GM18519 (cell line): ENCODE results near the gene STAT5B.

Experiments
- ATAC-seq: cut with Tn5 transposase; IDR thresholded peaks from one replicate; pipeline ENCODE4 v1.9.1; 2021; ENCODE audit warnings: mild to moderate bottlenecking, moderate library complexity; ENCODE audit not compliant: unreplicated experiment, low FRiP score

The STAT5B gene

DNA sequence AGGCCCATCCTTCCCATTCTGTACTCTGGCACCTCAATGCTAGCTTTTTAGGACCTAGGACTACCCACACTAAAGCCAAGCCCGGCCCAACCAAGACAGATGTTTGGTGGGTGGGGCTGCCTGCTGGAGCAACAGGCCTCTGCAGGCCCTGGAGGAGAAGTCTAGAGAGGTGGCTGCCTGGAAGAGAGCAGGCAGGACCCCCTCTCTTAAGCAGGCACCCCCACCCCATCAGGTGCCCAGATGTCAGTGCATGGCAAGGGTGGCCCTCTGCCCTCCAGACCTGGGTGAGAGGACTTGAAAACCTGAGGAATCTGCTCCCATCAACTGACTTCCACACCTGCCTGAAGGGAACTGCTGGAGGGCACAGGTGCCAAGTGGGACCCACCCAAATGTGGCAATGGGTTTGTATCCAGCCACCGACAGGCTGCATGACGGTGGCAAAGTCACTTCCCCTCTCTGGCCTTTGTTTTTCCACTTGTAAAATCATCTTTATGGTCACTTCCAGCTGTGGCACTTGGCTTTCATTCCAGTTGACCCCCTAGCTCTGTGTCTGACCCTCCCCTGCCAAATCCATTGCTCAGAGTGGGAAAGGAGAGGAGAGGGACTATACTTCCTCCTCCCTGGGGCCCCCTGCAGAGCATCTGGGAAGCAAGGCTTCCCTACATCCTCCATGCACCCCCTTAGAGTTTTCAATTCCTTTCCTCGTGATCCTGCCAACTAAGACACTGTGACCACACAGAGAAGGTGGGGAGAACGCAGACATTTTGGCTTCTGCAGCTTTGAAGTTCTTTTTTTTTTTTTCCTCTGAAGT is 10.4 kb upstream of the STAT5B start:
- ATAC-seq = no peak

DNA sequence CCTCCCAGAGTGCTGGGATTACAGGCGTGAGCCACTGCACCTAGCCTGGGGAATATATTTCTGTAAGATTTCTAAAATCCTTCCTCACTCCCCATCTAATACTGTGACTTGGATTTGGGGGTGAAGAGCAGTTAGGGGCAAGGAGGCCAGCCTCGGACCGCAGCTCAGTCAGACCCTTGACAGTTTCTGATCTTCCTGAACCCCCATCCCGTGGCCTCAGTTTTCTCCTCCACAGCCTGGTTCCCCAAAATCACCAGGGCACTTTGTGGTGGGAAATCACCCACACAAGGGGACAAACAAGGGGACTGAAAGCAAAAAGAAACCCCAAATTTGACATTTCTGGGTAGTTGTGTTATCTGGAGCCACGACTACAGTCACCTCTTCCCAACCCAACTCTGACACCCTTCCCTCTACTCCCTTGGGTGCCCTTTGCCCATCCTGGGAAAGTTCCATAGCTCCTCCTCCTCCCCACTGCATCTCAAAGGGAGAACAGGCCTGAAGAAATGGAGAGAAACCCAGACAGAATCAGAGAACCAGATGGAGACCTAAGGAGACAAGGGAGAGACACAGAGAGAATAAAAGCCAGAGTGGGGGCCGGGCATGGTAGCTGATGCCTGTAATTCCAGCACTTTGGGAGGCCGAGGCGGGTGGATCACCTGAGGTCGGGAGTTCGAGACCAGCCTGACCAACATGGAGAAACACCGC is 9.3 kb upstream of the STAT5B start:
- ATAC-seq = no peak

DNA sequence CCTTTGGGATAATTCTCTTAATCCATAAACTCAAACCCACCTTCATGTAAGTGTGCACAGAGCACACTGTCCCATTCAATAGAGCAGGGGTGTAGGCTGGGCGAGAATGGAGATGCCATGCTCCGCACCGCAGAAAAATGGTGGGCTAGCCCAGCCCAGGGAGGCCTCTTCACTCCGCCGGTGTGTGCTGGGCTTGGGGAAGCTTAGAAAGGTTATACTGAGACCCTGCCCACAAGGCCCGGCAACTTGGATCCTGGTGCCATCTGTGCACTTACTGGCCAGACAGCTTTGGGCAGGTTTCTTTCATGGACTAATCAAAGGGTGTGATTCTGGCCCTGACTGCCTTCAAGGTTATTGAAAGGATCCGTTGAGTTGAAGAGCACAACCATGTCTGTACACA is 8.4 kb upstream of the STAT5B start:
- ATAC-seq = no peak

DNA sequence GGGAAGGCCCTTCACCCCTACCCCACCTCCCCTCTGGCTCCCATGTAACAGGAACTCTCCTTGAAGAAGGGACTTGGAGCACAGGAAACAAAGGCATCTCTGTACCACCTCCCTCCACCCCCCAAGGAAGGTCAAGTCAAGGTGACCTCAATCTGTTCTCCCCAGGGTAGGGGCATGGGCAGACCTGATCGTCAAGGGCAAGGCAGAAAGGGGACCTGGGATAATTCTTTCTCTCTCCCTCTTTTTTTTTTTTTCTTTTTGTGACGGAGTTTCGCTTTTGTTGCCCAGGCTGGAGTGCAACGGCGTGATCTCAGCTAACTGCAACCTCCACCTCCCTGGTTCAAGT is 7.8 kb upstream of the STAT5B start:
- no peak for ATAC-seq

DNA sequence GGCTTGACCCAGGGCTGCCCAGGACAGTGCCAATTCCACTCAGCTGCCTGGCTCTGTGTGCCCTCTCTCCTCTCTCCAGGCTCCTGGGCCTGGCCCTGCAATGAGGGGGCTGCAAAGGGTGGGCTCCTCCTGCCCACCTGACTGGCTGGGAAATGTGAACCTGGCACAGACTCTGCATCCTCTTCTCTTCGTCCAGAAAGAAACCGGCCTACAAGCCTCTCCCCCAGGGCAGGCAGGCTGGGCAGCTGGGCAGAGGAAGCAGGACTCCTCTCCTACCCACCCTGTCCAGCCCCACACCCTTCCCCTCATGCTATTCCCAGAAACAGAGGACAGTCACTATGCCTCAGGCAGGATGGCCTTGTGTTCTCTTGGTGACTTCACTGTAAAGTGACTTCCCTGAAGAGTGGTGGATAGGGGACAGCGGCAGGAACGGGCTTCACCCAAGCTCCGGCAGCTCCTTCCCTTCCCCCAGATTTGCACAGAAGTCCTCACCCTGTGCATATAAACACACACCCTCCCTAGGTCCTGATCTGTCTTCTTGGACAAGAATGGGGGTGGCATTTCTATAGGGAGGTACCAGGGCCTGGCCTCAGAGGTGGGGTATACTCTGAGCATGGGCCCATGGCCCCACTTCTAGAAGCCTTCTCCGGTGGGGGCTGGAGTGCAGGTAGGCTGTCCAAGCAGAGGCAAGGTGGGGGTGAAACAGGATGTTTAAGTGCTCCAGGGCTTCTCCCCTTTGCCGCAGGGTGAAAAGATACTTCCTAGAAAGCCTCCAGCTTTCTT is 7.2 kb upstream of the STAT5B start:
- no peak for ATAC-seq

DNA sequence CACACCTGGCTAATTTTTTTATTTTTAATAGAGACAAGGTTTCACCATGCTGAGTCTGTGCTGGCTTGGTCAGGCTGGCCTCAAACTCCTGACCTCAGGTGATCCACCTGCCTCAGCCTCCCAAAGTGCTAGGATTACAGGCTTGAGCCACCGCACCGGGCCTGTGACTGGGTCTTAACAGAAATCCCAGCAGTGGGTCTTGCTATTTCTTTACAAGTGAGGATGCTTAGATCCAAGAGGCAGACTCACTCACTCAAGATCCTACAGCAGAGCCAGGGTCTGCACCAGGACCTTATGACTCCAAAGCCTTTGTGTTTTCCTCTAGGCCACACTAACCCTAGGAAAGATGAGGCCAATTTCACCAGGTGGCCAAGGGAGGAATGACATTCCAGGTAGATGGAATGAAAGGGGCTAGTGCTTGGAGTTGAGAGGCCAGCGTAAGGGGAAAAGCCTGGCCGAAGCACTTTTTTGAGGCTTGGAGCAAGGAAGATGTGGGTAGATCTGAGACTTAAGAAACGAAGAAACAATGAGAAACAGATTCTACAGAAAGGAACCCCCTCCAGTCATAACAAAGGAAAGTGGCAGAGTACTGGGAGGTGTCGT is 6.4 kb upstream of the STAT5B start:
- ATAC-seq = no peak

DNA sequence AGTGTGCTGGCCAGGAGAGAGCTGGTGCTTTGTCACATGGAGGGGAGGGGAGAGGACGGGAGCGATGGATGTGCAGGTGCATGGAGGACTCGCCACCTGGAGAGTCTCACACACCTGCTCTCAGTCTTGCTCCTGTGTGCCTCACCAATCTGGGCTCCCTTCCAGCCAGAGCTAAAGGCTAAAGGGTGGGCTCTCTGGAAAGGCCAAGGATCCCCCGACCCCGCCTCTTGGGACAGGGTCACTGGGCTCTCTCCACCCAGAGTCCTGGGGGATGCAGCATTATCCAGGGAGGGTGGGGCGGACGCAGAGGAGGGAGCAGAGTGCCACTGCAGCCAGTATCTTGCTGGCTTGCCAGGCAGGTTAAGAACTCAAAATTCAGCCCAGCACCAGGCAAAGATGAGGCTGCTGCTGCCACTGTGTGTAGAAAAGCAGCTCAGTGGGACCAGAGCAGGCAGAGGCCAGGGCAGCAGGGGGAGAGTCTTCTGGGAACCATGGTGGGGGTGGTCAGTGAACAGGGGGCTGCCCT is 5.4 kb upstream of the STAT5B start:
- no peak for ATAC-seq

DNA sequence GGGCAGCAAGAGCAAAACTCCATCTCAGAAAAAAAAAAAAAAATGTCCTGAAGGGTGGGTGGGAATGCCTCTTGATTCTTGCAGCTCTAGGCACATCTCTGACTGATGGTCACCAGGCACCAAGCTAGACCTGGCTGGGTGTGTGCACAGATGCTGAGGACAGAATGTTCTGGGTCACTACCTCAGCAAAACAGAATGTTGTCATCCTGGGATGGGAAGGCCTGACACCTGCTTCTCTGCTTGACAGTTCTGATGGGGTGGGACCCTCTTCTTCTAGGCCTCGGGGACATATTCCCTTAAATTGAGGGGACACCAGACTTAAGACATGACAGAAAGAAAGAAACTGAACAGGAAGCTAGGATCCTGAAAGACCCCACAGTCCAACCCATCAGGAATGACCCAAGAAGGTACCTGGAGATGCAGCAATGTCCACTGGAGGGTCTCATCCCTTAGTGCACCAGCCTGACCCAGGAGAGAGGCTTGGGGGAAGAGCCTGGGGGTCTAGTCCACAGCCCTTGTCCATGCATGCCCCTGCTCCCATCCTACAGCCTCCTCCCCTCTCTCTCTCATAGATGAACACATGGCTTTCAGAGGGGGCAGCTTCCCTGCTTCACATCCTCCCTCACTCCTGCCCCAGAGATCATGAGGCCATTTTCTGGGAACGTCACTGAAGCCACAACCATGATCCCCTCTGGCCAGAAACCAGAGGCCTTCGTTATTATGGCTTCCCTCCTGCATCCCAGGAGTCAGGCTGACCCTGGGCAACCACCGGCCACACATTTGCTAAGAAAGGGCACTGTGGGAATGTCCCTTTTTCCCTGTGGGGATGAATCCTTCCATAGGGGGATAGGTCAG is 3.8 kb upstream of the STAT5B start:
- ATAC-seq = no peak

DNA sequence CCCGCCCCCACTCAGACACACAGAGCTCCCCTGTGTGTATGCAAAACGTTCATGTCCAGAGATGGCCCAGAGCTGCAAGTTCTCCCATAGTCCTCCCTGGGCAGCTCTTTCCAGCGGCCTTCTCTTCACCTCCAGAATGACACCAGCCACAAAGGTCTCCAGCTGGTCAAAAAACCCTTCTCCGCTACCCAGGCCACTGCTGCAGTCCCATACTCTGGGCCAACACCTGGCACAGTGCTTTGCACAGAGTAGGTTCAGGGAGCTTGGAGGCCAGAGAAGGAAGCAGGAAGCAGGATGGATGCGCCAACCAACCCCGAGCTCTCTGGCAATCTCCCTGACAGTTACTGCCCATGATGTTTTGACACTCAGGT is 1.1 kb upstream of the STAT5B start:
- no peak for ATAC-seq

DNA sequence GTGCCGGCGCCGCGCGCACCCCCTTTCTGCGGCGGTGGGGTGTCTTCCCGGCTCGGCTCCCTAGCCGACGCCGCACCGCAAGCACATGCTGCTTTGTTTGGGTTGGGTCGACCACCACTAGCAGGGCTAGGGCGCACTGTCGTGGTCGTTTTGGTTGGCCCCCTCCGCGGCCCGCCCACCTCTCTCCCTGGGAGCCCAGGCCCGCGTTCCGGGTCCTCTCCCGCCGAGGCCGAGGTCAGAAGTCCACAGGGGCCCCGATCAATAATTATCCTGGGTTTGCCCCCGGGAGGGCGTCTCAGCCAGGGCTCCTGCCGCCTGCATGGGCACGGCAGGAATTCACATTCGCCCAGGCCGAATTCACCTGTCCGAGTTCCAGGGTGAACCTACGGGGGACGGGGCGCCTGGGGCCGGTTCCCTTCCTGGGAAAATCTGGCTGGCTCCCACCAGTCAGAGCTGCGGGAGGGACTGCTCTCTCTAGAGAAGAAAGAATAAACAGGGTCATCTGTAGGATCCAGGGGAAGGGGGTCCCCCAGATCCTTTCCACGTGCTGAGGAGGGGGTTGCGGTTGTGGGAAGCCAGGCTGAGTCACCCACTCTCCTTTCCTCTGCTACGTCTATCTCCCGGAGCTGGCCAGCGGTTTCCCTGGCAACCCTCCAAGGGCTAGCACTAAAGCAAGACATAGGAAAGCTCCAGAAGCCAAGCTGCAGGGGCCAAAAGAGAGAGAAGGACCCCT is 584 bp upstream of the STAT5B start:
- no peak for ATAC-seq

DNA sequence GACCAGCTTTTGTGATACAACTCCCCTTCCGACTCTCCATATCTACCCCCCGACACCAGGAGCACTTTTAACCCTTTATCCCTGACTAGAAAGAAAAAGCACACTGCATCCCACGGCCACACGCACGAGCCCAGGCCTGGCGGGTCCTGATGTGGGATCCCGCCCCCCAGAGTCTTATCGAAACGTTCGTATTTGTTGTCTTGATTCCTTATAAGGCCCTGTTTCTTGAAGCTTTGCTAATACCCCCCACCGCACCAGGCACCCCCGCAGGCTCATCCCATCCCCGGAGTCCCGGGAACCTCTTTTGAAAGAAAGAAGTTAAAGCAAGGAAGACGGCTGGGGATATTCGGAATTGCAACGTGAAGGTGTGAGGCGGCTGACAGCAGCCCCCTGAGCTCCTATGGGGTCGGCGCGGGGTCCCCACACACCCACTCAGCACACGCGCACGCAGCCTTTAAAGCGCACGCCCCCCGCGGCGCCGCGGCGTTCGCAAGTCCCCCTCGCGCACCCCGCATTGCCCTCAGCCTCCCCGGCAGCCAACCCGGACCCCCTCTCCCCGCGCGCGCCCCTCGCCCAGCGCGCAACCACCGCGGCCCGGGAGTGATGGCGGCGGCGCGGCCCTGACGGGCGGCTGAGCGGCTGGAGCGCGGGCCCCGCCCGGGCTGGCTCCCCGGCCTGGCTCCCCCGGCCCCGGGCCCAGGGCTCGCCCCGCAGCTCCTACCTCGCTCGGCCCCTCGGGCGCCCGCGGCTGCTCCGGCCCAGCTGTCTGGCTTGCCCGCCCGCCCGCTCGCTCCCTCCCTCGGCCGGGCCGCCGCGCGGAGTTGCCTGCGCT is 448 bp downstream of the STAT5B start:
- no peak for ATAC-seq

DNA sequence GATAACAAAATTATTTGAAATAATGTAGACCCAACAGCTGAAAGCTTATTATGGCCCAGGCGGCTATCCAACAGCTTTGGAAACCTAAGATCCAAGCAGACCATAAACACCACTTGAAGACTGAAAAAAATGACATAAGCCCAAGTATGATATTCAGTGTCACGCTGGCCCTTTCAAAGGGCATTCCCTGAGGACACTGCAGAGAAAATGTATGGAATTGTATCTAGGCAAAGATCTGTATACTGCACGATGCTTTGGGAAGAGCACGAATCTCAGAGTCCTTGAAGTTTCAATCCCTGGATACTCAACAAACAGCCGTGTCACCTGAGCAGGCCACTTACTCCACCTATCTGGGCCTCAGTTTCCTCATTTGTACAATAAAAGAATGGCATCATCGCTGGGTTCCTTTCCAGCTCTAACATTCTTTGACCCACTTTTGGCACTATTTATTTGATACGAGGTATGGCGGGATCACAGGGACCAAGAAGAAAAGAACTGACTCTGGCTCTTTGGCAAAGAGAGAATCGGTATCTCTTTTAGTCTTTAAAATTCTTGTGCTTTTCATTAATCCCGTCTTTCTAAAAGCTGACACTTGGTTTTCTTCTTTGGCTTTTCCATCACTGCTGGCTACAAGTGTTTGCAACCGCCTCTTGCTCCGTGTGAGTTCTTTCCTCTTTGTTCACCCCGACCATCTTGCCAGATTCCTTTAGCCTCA is 1.2 kb downstream of the STAT5B start:
- no peak for ATAC-seq

DNA sequence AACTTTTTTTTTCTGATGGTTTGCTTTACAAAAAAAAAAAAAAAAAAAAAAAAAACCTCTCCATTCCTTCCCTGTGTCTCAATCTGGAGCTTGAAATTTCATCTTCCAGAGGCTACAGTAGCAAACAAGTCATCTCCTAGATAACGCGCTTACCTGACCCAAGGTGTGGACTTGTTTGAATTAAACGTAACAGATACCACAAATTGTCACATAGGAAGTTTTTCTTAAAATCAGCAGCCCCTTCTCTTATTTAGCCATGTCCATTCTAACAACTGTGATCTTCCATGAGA is 2.0 kb downstream of the STAT5B start:
- no peak for ATAC-seq

DNA sequence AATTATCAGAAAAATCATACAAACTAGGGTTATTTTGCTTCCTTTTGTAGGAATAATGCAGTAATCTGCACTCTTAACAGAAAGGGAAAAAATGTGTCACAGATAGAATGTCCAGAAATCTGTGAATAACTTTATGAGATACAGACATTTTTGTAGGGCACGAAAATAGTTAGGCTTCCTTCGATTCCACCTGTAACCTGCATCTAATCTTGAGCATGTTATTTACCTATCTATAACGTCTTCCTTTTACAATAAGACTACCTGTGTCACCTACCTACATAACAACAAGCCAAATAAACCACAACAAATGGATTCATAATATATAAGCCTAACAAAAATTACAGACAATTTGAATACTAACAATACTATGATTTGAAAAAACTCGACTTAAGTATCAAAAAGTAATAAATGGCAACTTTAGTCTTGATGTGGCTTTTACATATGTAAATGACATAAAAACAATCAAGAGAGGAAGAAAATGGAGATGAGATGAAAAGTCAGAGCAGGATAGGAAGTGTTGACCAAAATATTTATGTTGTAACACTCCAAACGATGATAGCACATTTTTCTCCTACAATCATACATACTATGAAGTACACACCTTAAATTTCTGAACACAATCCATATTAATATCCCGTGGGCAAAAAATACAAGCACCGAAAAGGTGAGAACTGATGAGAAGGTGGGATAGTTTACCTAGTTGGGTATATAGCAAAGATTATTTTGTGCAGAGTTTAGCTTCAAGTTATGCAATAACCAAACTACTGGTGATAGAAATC is 2.5 kb downstream of the STAT5B start:
- no peak for ATAC-seq

DNA sequence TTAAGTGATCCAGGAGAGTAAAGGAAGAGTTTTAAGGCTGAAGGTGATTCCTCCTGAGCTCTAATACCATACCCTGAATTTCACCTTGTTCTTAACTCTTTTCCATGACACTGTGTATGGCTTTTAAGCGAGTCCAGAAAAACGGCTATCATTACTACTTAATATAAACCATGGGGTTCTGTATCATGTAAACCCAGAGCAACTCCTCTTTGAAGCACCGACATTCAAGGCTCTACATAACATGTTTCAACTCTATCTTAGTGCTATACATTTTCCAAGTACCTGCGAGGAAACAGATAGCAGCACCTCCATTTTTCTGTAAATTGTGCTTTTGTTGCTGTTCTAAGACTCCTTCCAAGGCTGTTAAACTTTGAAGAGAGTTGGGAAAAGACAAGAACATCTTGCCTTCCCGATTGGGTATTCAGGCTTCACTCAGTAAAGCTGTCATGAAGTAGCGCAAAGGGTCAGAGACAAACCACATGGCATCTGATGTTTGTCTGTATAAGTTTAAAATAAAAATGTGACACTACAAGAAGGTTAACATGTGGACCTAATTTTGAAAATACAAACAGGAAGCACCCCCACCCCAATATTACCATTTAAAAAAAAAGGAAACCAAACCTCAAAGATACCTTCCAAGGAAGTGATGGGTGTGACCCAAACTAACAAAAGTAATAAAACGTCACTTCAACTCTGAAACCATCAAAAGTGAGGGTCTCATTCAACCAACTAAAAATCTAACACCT is 3.9 kb downstream of the STAT5B start:
- ATAC-seq = no peak

DNA sequence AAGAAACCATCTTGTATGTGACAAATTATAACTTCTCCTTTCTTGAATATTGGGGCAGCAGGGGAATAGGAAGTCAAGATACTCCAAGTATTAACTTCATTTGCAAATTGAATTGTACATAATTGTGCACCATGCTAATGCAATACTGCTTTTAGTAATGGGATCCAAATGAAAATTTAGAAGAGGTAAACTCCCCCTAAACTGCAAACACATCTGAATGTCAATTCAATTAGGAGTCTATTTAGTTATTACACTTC is 4.5 kb downstream of the STAT5B start:
- no peak for ATAC-seq
